Ishikawa (cell line): ENCODE data around the gene BABAM2.

ENCODE experiments used
- CEBPB ChIP-seq: IDR thresholded peaks from 2 replicates; pipeline ENCODE4 v1.6.1; 2012
- CREB1 ChIP-seq: IDR thresholded peaks from 2 replicates; pipeline ENCODE4 v1.6.1; 2012; ENCODE audit warnings: low read depth
- EGR1 ChIP-seq: IDR thresholded peaks from 2 replicates; pipeline ENCODE4 v1.6.1; 2012
- EP300 ChIP-seq: IDR thresholded peaks from 2 replicates; pipeline ENCODE4 v1.6.1; 2012; ENCODE audit warnings: borderline replicate concordance
- FOXM1 ChIP-seq: IDR thresholded peaks from 2 replicates; pipeline ENCODE4 v1.6.1; 2012; ENCODE audit warnings: low read depth, borderline replicate concordance
- MAX ChIP-seq: IDR thresholded peaks from 2 replicates; pipeline ENCODE4 v1.6.1; 2012
- NFIC ChIP-seq: IDR thresholded peaks from 2 replicates; pipeline ENCODE4 v1.6.1; 2012
- RAD21 ChIP-seq: IDR thresholded peaks from 2 replicates; pipeline ENCODE4 v1.6.1; 2012; ENCODE audit warnings: low read depth
- REST ChIP-seq: IDR thresholded peaks from 2 replicates; pipeline ENCODE4 v1.6.1; 2012; ENCODE audit warnings: low read depth, mild to moderate bottlenecking
- TAF1 ChIP-seq: IDR thresholded peaks from 2 replicates; pipeline ENCODE4 v1.6.1; 2012; ENCODE audit warnings: low read depth, mild to moderate bottlenecking
- TCF12 ChIP-seq: IDR thresholded peaks from 2 replicates; pipeline ENCODE4 v1.6.1; 2012; ENCODE audit warnings: low read depth
- TEAD4 ChIP-seq: IDR thresholded peaks from 2 replicates; pipeline ENCODE4 v1.6.1; 2012
- YY1 ChIP-seq: IDR thresholded peaks from 2 replicates; pipeline ENCODE4 v1.6.1; 2012; ENCODE audit warnings: low read depth
- ZBTB7A ChIP-seq: IDR thresholded peaks from 2 replicates; pipeline ENCODE4 v1.6.1; 2012; ENCODE audit warnings: low read depth
- TF ChIP-seq, protein P1 (sequence below): IDR thresholded peaks from 2 replicates; pipeline ENCODE4 v1.6.1; 2012

The BABAM2 gene

GRCh38 chr2:27885234-27885633, 5.3 kb upstream of the BABAM2 start:
- no peak for TF ChIP-seq CREB1
- TF ChIP-seq EP300, result no peak
- no peak for TF ChIP-seq MAX
- TF ChIP-seq TCF12, result no peak
- TF ChIP-seq, protein P1, sequence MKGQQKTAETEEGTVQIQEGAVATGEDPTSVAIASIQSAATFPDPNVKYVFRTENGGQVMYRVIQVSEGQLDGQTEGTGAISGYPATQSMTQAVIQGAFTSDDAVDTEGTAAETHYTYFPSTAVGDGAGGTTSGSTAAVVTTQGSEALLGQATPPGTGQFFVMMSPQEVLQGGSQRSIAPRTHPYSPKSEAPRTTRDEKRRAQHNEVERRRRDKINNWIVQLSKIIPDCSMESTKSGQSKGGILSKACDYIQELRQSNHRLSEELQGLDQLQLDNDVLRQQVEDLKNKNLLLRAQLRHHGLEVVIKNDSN, result no peak
- no peak for TF ChIP-seq TEAD4
- TF ChIP-seq YY1, result no peak
- TF ChIP-seq CEBPB, result no peak
- no peak for TF ChIP-seq ZBTB7A
- no peak for TF ChIP-seq NFIC
- TF ChIP-seq TAF1, result no peak
- TF ChIP-seq FOXM1, result no peak
- TF ChIP-seq REST, result no peak
- TF ChIP-seq EGR1, result no peak
- TF ChIP-seq RAD21, result no peak

- TF ChIP-seq TCF12, result no peak
- no peak for TF ChIP-seq FOXM1
- no peak for TF ChIP-seq CREB1
- no peak for TF ChIP-seq CEBPB
- no peak for TF ChIP-seq EP300
- TF ChIP-seq, protein P1, result no peak
- TF ChIP-seq TEAD4, result no peak
- TF ChIP-seq ZBTB7A, result no peak
- TF ChIP-seq RAD21, result no peak
- no peak for TF ChIP-seq NFIC
- TF ChIP-seq REST, result no peak
- TF ChIP-seq YY1, result no peak
- TF ChIP-seq TAF1, result no peak
- no peak for TF ChIP-seq MAX
These were observed 4.9 kb upstream of the BABAM2 start for GRCh38 chr2:27885661-27886060.

- TF ChIP-seq NFIC (no peak), TCF12 (no peak), EGR1 (no peak), ZBTB7A (no peak), TAF1 (no peak), RAD21 (no peak), YY1 (no peak), EP300 (no peak)
- TF ChIP-seq, protein P1, result no peak
These were observed 4.2 kb upstream of the BABAM2 start for GRCh38 chr2:27886322-27886721.

GRCh38 chr2:27887111-27887510, 3.4 kb upstream of the BABAM2 start:
- no peak for TF ChIP-seq TAF1
- TF ChIP-seq MAX, result no peak
- TF ChIP-seq REST, result no peak
- no peak for TF ChIP-seq YY1
- TF ChIP-seq, protein P1, result no peak
- TF ChIP-seq NFIC, result no peak
- no peak for TF ChIP-seq TEAD4
- no peak for TF ChIP-seq EP300
- TF ChIP-seq CEBPB, result no peak
- no peak for TF ChIP-seq FOXM1
- TF ChIP-seq TCF12, result no peak
- no peak for TF ChIP-seq EGR1
- no peak for TF ChIP-seq ZBTB7A
- TF ChIP-seq RAD21, result no peak
